ENCODE data around the gene IRAK1.

IRAK1 gene

GRCh38 chrX:154039577-154039976 is 19.9 kb upstream of the IRAK1 start (continued):
- TF ChIP-seq, protein P1, sequence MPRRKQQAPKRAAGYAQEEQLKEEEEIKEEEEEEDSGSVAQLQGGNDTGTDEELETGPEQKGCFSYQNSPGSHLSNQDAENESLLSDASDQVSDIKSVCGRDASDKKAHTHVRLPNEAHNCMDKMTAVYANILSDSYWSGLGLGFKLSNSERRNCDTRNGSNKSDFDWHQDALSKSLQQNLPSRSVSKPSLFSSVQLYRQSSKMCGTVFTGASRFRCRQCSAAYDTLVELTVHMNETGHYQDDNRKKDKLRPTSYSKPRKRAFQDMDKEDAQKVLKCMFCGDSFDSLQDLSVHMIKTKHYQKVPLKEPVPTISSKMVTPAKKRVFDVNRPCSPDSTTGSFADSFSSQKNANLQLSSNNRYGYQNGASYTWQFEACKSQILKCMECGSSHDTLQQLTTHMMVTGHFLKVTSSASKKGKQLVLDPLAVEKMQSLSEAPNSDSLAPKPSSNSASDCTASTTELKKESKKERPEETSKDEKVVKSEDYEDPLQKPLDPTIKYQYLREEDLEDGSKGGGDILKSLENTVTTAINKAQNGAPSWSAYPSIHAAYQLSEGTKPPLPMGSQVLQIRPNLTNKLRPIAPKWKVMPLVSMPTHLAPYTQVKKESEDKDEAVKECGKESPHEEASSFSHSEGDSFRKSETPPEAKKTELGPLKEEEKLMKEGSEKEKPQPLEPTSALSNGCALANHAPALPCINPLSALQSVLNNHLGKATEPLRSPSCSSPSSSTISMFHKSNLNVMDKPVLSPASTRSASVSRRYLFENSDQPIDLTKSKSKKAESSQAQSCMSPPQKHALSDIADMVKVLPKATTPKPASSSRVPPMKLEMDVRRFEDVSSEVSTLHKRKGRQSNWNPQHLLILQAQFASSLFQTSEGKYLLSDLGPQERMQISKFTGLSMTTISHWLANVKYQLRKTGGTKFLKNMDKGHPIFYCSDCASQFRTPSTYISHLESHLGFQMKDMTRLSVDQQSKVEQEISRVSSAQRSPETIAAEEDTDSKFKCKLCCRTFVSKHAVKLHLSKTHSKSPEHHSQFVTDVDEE (CRISPR knock-in tag; IDR thresholded peaks at IDR 0.05): no peak
- TF ChIP-seq POU6F1 (CRISPR knock-in tag; IDR thresholded peaks at IDR 0.05; ENCODE audit: borderline replicate concordance, low read depth): no peak
- TF ChIP-seq, protein P2, sequence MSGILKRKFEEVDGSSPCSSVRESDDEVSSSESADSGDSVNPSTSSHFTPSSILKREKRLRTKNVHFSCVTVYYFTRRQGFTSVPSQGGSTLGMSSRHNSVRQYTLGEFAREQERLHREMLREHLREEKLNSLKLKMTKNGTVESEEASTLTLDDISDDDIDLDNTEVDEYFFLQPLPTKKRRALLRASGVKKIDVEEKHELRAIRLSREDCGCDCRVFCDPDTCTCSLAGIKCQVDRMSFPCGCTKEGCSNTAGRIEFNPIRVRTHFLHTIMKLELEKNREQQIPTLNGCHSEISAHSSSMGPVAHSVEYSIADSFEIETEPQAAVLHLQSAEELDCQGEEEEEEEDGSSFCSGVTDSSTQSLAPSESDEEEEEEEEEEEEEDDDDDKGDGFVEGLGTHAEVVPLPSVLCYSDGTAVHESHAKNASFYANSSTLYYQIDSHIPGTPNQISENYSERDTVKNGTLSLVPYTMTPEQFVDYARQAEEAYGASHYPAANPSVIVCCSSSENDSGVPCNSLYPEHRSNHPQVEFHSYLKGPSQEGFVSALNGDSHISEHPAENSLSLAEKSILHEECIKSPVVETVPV (CRISPR knock-in tag; IDR thresholded peaks at IDR 0.05): no peak

GRCh38 chrX:154038656-154039055 is 19.0 kb upstream of the IRAK1 start:
- no peak for ATAC-seq
- TF ChIP-seq ZNF8 (CRISPR knock-in tag; IDR thresholded peaks at IDR 0.05) (no peak), CREB5 (CRISPR knock-in tag; IDR thresholded peaks at IDR 0.05; ENCODE audit: low read depth) (no peak), TCF4 (CRISPR knock-in tag; IDR thresholded peaks at IDR 0.05; ENCODE audit: borderline replicate concordance) (no peak), PPARA (CRISPR knock-in tag; IDR thresholded peaks at IDR 0.05; ENCODE audit: borderline replicate concordance) (no peak), PATZ1 (CRISPR knock-in tag; IDR thresholded peaks at IDR 0.05; ENCODE audit: borderline replicate concordance) (no peak), SNAI2 (CRISPR knock-in tag; IDR thresholded peaks at IDR 0.05) (no peak), POU6F1 (CRISPR knock-in tag; IDR thresholded peaks at IDR 0.05; ENCODE audit: borderline replicate concordance, low read depth) (no peak), TOX (CRISPR knock-in tag; IDR thresholded peaks at IDR 0.05; ENCODE audit: borderline replicate concordance) (no peak), ARNTL (CRISPR knock-in tag; IDR thresholded peaks at IDR 0.05; ENCODE audit: borderline replicate concordance, low read depth) (no peak), BACH2 (CRISPR knock-in tag; IDR thresholded peaks at IDR 0.05; ENCODE audit: borderline replicate concordance) (no peak), ESRRG (CRISPR knock-in tag; IDR thresholded peaks at IDR 0.05) (no peak)
- TF ChIP-seq, protein P1 (CRISPR knock-in tag; IDR thresholded peaks at IDR 0.05): no peak

GRCh38 chrX:154037754-154038153 is 18.1 kb upstream of the IRAK1 start:
- no peak for ATAC-seq
- TF ChIP-seq GLIS3 (CRISPR knock-in tag; IDR thresholded peaks at IDR 0.05) (no peak), ZNF70 (CRISPR knock-in tag; IDR thresholded peaks at IDR 0.05) (no peak), ARNTL (CRISPR knock-in tag; IDR thresholded peaks at IDR 0.05; ENCODE audit: borderline replicate concordance, low read depth) (no peak), ZFP3 (CRISPR knock-in tag; IDR thresholded peaks at IDR 0.05) (no peak), POU6F1 (CRISPR knock-in tag; IDR thresholded peaks at IDR 0.05; ENCODE audit: borderline replicate concordance, low read depth) (no peak), BACH2 (CRISPR knock-in tag; IDR thresholded peaks at IDR 0.05; ENCODE audit: borderline replicate concordance) (no peak)
- TF ChIP-seq, protein P2 (CRISPR knock-in tag; IDR thresholded peaks at IDR 0.05): no peak

All from SK-N-SH treated with all-trans-retinoic acid at 6 μM for 48 hours (cell line).